Astrocyte (in vitro differentiated cells and primary cell): ENCODE data around the gene KCTD10. TPM values are rescaled to one million over a fixed set of nuclear protein-coding genes. Genes with fewer than 3 reads are reported as not detected.
"Not testable (repeated sequence)": the region's sequence is repeated elsewhere in the genome, so short reads cannot be mapped to it uniquely, and the experiment has no call there.

Source experiments
- DNase-seq: peaks from one replicate; pipeline ENCODE4 v3.0.0-alpha.2; 2010; ENCODE audit warnings: low read depth
- FAIRE-seq: peaks from 2 replicates; lab custom pipeline; 2011; peaks lifted over from hg19 to GRCh38; lab: Jason Lieb, UNC
- H2AFZ ChIP-seq: 2 replicates; pipeline ENCODE4 v1.6.0; 2012; ENCODE audit warnings: low read depth, low read length, inconsistent platforms
- H3K27ac ChIP-seq: 2 replicates; pipeline ENCODE4 v1.5.1; 2011; ENCODE audit warnings: low read depth, low read length, inconsistent platforms
- H3K27me3 ChIP-seq: 2 replicates; pipeline ENCODE4 v1.6.0; 2011; ENCODE audit warnings: low read length, inconsistent platforms; ENCODE audit not compliant: insufficient read depth
- H3K36me3 ChIP-seq: 2 replicates; pipeline ENCODE4 v1.5.1; 2011; ENCODE audit warnings: low read length, inconsistent platforms; ENCODE audit not compliant: insufficient read depth
- H3K4me1 ChIP-seq: 2 replicates; pipeline ENCODE4 v1.5.1; 2011; ENCODE audit warnings: low read length, inconsistent platforms; ENCODE audit not compliant: insufficient read depth
- H3K4me2 ChIP-seq: 2 replicates; pipeline ENCODE4 v1.6.0; 2012; ENCODE audit warnings: low read length, inconsistent platforms
- H3K4me3 ChIP-seq: 2 replicates; pipeline ENCODE4 v1.5.1; 2011; ENCODE audit warnings: low read depth, mild to moderate bottlenecking, low read length, inconsistent platforms; ENCODE audit not compliant: insufficient read depth
- H3K79me2 ChIP-seq: 2 replicates; pipeline ENCODE4 v1.6.0; 2012; ENCODE audit warnings: mild to moderate bottlenecking, low read length, inconsistent platforms; ENCODE audit not compliant: insufficient read depth
- H3K9ac ChIP-seq: 2 replicates; pipeline ENCODE4 v1.6.0; 2012; ENCODE audit warnings: mild to moderate bottlenecking, low read length, inconsistent platforms
- H3K9me3 ChIP-seq: 2 replicates; pipeline ENCODE4 v1.5.1; 2012; ENCODE audit warnings: low read depth, mild to moderate bottlenecking, low read length, inconsistent platforms; ENCODE audit not compliant: insufficient read depth
- H4K20me1 ChIP-seq: 2 replicates; pipeline ENCODE4 v1.6.0; 2012; ENCODE audit warnings: low read length, inconsistent platforms; ENCODE audit not compliant: insufficient read depth
- H3K27ac Mint-ChIP-seq: one replicate; pipeline ENCODE4 v1.8.0; 2021; ENCODE audit warnings: mild to moderate bottlenecking, mixed read lengths; ENCODE audit not compliant: unreplicated experiment
- H3K27me3 Mint-ChIP-seq: one replicate; pipeline ENCODE4 v1.8.0; 2021; ENCODE audit warnings: low read depth, mixed read lengths; ENCODE audit not compliant: unreplicated experiment
- H3K36me3 Mint-ChIP-seq: one replicate; pipeline ENCODE4 v1.8.0; 2021; ENCODE audit warnings: low read depth, mixed read lengths; ENCODE audit not compliant: unreplicated experiment
- H3K4me1 Mint-ChIP-seq: one replicate; pipeline ENCODE4 v1.8.0; 2021; ENCODE audit warnings: low read depth, mixed read lengths; ENCODE audit not compliant: unreplicated experiment
- H3K4me3 Mint-ChIP-seq: one replicate; pipeline ENCODE4 v1.8.0; 2021; ENCODE audit warnings: mild to moderate bottlenecking, moderate library complexity, mixed read lengths; ENCODE audit not compliant: unreplicated experiment
- H3K9me3 Mint-ChIP-seq: one replicate; pipeline ENCODE4 v1.8.0; 2021; ENCODE audit warnings: mild to moderate bottlenecking, mixed read lengths; ENCODE audit not compliant: unreplicated experiment
- EZH2 ChIP-seq: IDR thresholded peaks from 2 replicates; pipeline ENCODE4 v1.6.1; 2012; ENCODE audit warnings: mild to moderate bottlenecking, low read length, inconsistent platforms; ENCODE audit not compliant: insufficient read depth
- total RNA-seq: library from RNA; stranded (reverse); gene quantifications from 2 replicates; pipeline ENCODE4 v1.2.1, GENCODE V29; 2021
- TF ChIP-seq, protein P1 (sequence below): IDR thresholded peaks from 2 replicates; pipeline ENCODE4 v1.5.1; 2011; ENCODE audit warnings: low read depth, mild to moderate bottlenecking, inconsistent platforms, low read length, moderate library complexity; ENCODE audit not compliant: insufficient read depth

The KCTD10 gene
- total RNA-seq, 1 donor from 2014 or later: 118 TPM

DNA sequence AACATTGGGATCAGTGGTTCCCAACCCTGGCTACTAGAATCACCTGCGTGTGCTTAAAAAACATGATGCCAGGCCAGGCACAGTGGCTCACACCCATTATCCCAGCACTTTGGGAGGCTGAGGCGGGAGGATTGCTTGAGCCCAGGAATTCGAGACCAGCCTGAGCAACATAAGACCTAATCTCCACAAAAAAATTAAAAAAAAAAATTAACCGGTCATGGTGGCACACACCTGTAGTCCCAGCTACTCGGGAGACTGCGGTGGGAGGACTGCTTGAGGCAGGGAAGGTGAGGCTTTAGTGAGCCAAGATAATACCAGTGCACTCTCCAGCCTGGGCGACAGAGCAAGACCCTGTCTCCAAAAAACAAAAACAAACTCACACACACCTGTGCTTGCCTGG, 2.0 kb downstream of the KCTD10 start:
- peaks cover 64% of the 10 kb centered on the region for H4K20me1 ChIP-seq
- no peaks in the 10 kb centered on the region for H3K27me3 Mint-ChIP-seq
- H3K9me3 ChIP-seq: no peaks in the 10 kb centered on the region
- H3K4me1 Mint-ChIP-seq: peaks cover 40% of the 10 kb centered on the region
- FAIRE-seq (no peak), DNase-seq (no peak)
- H3K4me3 ChIP-seq: no peak overlapping the region
- peak overlapping the region; percentile 96 for H3K4me2 ChIP-seq
- H2AFZ ChIP-seq: no peak overlapping the region
- peak overlapping the region; percentile 94 for H3K9ac ChIP-seq
- no peak overlapping the region for H3K27ac ChIP-seq
- TF ChIP-seq, protein P1, sequence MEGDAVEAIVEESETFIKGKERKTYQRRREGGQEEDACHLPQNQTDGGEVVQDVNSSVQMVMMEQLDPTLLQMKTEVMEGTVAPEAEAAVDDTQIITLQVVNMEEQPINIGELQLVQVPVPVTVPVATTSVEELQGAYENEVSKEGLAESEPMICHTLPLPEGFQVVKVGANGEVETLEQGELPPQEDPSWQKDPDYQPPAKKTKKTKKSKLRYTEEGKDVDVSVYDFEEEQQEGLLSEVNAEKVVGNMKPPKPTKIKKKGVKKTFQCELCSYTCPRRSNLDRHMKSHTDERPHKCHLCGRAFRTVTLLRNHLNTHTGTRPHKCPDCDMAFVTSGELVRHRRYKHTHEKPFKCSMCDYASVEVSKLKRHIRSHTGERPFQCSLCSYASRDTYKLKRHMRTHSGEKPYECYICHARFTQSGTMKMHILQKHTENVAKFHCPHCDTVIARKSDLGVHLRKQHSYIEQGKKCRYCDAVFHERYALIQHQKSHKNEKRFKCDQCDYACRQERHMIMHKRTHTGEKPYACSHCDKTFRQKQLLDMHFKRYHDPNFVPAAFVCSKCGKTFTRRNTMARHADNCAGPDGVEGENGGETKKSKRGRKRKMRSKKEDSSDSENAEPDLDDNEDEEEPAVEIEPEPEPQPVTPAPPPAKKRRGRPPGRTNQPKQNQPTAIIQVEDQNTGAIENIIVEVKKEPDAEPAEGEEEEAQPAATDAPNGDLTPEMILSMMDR: no peak
- TF ChIP-seq EZH2: no peak
- peaks cover 9% of the 10 kb centered on the region for H3K36me3 ChIP-seq
- peaks cover 98% of the 10 kb centered on the region for H3K79me2 ChIP-seq
- peaks cover 15% of the 10 kb centered on the region for H3K36me3 Mint-ChIP-seq
- peak overlapping the region; percentile 12 for H3K27ac Mint-ChIP-seq
- H3K27me3 ChIP-seq: no peaks in the 10 kb centered on the region
- no peaks in the 10 kb centered on the region for H3K9me3 Mint-ChIP-seq
- H3K4me3 Mint-ChIP-seq: peak overlapping the region; percentile 99
- peaks cover 24% of the 10 kb centered on the region for H3K4me1 ChIP-seq

DNA sequence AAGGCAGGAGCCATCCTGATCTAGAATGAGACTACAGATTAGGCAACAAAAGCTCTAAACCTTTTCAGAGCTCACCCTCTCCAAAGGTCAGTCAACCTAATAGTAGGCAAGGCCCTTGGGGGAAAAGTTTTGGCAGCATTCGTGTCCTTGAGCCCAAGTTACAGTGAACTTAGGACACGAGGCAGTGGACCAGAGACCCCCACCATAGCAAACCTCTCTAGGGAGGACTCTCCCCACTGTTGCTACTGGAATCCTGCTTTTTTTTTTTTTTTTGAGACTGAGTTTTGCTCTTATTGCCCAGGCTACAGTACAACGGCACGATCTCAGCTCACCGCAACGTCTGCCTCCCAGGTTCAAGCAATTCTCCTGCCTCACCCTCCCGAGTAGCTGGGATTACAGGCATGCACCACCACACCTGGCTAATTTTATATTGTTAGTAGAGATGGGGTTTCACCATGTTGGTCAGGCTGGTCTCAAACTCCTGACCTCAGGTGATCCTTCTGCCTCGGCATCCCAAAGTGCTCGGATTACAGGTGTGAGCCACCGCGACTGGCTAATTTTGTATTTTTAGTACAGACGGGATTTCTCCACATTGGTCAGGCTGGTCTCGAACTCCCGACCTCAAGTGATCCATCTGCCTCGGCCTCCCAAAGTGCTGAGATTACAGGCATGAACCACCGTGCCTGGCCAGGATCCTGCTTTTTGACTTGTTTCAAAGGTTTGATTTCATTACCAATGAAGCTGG, 3.4 kb downstream of the KCTD10 start:
- not testable (repeated sequence) for H3K9ac ChIP-seq, H3K27me3 ChIP-seq, H3K9me3 Mint-ChIP-seq, H3K4me3 ChIP-seq, H3K4me3 Mint-ChIP-seq, H2AFZ ChIP-seq, H3K4me2 ChIP-seq, FAIRE-seq, H3K27me3 Mint-ChIP-seq, H3K9me3 ChIP-seq, DNase-seq, H3K27ac ChIP-seq, H3K27ac Mint-ChIP-seq
- peaks cover 35% of the 10 kb centered on the region for H3K4me1 Mint-ChIP-seq
- Histone ChIP-seq H3K79me2 (peaks cover 100% of the 10 kb centered on the region), H4K20me1 (peaks cover 78% of the 10 kb centered on the region), H3K4me1 (peaks cover 22% of the 10 kb centered on the region), H3K36me3 (peaks cover 20% of the 10 kb centered on the region)
- H3K36me3 Mint-ChIP-seq: peaks cover 15% of the 10 kb centered on the region

GRCh38 chr12:109473006-109473405, 4.1 kb downstream of the KCTD10 start:
- no peak overlapping the region for H3K4me2 ChIP-seq
- peaks cover 18% of the 10 kb centered on the region for H3K4me1 ChIP-seq
- H3K27me3 ChIP-seq: no peaks in the 10 kb centered on the region
- FAIRE-seq (no peak), DNase-seq (no peak)
- TF ChIP-seq, protein P1: no peak
- no peak for TF ChIP-seq EZH2
- H3K4me3 ChIP-seq: no peak overlapping the region
- H2AFZ ChIP-seq: no peak overlapping the region
- no peak overlapping the region for H3K27ac Mint-ChIP-seq
- no peaks in the 10 kb centered on the region for H3K27me3 Mint-ChIP-seq
- H3K4me1 Mint-ChIP-seq: peaks cover 41% of the 10 kb centered on the region
- H3K9ac ChIP-seq: no peak overlapping the region
- H3K9me3 Mint-ChIP-seq: no peaks in the 10 kb centered on the region
- H3K27ac ChIP-seq: no peak overlapping the region
- H3K4me3 Mint-ChIP-seq: no peak overlapping the region
- peaks cover 98% of the 10 kb centered on the region for H3K79me2 ChIP-seq
- H4K20me1 ChIP-seq: peaks cover 82% of the 10 kb centered on the region
- H3K36me3 Mint-ChIP-seq: peaks cover 15% of the 10 kb centered on the region
- H3K36me3 ChIP-seq: peaks cover 22% of the 10 kb centered on the region
- H3K9me3 ChIP-seq: no peaks in the 10 kb centered on the region
